GM19397 (cell line): ENCODE results near the gene CACNG8.
"Not testable (repeated sequence)": the region's sequence is repeated elsewhere in the genome, so short reads cannot be mapped to it uniquely, and the experiment has no call there.

Experiments used
- ATAC-seq: cut with Tn5 transposase; IDR thresholded peaks from one replicate; pipeline ENCODE4 v1.9.1; 2021; ENCODE audit warnings: mild to moderate bottlenecking, moderate library complexity; ENCODE audit not compliant: unreplicated experiment

The CACNG8 gene

GRCh38 chr19:54030895-54031586, 68.3 kb downstream of the CACNG8 start:
- ATAC-seq, result no peak

GRCh38 chr19:54035215-54036178, 72.8 kb downstream of the CACNG8 start:
- ATAC-seq, result no peak

- not testable (repeated sequence) for ATAC-seq
Observed at GRCh38 chr19:54036542-54036941, 73.8 kb downstream of the CACNG8 start.
